B cell (primary cell): ENCODE measurements around the gene AUP1.

Source experiments
- EZH2 ChIP-seq: IDR thresholded peaks from 2 replicates; pipeline ENCODE4 v1.6.1; 2012; ENCODE audit warnings: borderline replicate concordance, low read depth, mild to moderate bottlenecking, moderate library complexity, low read length; ENCODE audit not compliant: insufficient read depth, poor library complexity, severe bottlenecking
- TF ChIP-seq, protein P1 (sequence below): fragments of 200-600 bp; IDR thresholded peaks from one replicate; pipeline ENCODE4 v1.8.0; 2022; ENCODE audit warnings: antibody characterized with exemption, mild to moderate bottlenecking

GRCh38 chr2:74577448-74577847 is 47.9 kb upstream of the AUP1 start:
- TF ChIP-seq EZH2, result no peak
- TF ChIP-seq, protein P1, sequence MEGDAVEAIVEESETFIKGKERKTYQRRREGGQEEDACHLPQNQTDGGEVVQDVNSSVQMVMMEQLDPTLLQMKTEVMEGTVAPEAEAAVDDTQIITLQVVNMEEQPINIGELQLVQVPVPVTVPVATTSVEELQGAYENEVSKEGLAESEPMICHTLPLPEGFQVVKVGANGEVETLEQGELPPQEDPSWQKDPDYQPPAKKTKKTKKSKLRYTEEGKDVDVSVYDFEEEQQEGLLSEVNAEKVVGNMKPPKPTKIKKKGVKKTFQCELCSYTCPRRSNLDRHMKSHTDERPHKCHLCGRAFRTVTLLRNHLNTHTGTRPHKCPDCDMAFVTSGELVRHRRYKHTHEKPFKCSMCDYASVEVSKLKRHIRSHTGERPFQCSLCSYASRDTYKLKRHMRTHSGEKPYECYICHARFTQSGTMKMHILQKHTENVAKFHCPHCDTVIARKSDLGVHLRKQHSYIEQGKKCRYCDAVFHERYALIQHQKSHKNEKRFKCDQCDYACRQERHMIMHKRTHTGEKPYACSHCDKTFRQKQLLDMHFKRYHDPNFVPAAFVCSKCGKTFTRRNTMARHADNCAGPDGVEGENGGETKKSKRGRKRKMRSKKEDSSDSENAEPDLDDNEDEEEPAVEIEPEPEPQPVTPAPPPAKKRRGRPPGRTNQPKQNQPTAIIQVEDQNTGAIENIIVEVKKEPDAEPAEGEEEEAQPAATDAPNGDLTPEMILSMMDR, result no peak
